GM18870 (cell line): ENCODE data around the gene GLOD4.
"Not testable (repeated sequence)": the region's sequence is repeated elsewhere in the genome, so short reads cannot be mapped to it uniquely, and the experiment has no call there.

Experiments
- ATAC-seq: cut with Tn5 transposase; IDR thresholded peaks from one replicate; pipeline ENCODE4 v1.9.1; 2021; ENCODE audit warnings: moderate library complexity; ENCODE audit not compliant: unreplicated experiment

GLOD4 gene, protein sequence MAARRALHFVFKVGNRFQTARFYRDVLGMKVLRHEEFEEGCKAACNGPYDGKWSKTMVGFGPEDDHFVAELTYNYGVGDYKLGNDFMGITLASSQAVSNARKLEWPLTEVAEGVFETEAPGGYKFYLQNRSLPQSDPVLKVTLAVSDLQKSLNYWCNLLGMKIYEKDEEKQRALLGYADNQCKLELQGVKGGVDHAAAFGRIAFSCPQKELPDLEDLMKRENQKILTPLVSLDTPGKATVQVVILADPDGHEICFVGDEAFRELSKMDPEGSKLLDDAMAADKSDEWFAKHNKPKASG

DNA sequence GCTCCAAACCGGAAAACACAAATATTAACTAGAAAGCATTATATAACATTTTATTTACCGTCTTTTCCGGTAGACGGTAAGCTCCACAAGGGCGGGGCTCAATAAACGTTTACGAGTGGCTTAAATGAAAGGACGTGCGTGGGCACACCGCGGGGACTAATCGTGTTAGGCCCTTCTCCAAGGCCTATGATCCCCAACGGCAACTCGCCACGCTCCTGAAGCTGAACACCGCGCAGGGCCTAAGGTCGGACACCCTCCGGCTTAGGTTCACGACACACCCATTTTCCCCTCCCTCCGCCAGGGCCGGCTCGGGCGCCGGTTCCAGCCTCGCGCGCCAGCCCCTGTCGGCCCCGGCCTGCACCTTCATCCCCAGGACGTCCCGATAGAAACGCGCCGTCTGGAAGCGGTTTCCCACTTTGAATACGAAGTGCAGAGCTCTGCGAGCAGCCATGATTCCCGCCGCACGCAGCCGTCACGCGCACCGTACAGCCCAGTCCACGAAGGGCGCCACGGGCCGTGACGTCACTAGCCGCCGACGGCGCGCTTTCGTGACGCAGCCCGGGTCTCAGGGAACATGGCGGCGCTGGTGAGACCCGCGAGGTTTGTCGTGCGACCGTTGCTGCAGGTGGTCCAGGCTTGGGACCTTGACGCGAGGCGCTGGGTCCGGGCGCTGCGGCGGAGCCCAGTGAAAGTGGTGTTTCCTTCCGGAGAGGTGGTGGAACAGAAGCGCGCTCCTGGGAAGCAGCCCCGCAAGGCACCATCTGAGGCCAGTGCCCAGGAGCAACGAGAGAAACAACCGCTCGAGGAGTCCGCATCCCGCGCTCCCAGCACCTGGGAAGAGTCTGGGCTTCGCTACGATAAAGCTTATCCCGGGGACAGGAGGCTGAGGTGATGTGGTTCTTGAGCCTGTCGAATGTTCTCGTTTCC, at the start of gene GLOD4, which contains the start of gene MRM3:
TSS of gene GLOD4 (minus strand) at position 476 of the 927 bp plus-strand sequence. CDS start at position 451, 25 bp downstream.
TSS of gene MRM3 (plus strand) at position 549 of the 927 bp plus-strand sequence. CDS start at position 575, 26 bp downstream.
- ATAC-seq: peak; percentile 71

- no peak for ATAC-seq
These were observed 48.9 kb upstream of the GLOD4 start for GRCh38 chr17:830950-831349.

DNA sequence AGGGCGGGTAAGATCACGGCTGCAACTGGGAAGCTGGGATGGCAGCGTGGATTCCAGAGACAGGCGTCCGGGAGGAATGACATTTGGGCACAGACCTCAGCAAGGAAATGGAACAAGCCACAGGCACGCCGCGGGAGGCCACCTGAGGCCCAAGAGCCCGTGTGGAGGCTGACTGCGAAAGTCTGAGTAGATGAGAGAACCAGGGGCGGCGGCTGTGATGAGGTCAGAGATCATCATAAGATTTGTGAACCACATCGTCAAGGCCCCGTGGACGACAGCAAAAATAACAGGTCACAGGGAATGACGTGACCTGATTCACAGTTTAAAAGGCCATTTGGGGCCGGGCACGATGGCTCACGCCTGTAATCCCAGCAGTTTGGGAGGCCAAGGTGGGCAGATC, 48.3 kb upstream of the GLOD4 start:
- ATAC-seq: no peak

- not testable (repeated sequence) for ATAC-seq
These were observed 47.5 kb upstream of the GLOD4 start for GRCh38 chr17:829614-830013.

DNA sequence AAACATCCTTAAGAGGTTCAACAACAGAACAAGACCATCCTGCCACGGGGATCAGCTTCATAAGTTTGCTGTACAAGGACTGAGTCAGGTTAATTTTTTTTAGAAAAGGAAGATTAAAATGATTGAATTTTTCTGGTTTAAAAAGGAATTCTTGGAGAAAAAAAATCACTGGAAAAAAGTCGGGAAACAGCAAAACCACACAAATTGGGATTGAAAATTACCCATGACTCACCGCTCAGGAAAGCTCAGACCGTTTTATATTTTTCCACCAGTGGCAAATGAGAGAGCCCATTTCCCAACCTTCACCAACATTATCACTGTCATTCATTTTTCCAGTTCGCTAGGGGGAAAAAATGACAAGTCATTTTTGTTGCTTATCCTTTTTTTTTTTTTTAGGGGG, 46.7 kb upstream of the GLOD4 start:
- no peak for ATAC-seq

DNA sequence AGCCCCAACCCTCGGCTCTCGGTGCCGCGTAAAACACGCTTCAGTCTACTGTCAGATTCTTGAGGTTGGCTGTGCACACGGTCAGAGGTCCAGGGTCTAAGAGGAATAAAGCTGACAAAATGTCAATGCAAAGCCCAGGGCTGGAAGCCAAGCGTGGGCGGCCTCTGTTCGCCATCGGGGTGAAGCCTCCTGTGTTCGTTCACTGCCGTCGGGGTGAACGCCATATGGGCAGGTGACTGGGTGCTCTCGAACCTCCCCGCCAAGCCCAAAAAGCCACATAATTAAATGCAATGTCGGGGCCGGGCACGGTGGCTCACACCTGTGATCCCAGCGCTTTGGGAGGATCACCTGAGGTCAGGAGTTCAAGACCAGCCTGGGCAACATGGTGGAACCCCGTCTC, 44.7 kb upstream of the GLOD4 start:
- ATAC-seq: no peak

- ATAC-seq: no peak
These were observed 43.1 kb upstream of the GLOD4 start for GRCh38 chr17:825216-825615.

DNA sequence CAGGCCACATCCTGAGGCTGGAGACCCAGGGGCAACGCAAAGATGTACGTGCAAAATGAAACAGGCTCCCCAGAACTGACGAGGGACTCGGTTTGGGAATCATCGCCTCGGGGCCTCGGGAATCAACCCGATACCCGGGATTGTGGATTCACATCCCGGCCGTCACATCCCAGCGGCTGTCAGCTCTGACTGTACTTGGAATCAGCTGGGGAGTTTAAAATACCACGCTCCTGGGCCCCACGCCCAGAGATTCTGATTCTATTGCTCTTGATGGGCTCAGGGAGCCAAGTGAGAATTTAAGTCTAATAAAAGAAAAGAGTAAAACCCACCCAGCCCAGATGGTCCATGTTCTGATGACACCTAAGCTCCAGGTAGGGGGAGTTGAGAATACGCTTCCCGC, 42.3 kb upstream of the GLOD4 start:
- no peak for ATAC-seq

DNA sequence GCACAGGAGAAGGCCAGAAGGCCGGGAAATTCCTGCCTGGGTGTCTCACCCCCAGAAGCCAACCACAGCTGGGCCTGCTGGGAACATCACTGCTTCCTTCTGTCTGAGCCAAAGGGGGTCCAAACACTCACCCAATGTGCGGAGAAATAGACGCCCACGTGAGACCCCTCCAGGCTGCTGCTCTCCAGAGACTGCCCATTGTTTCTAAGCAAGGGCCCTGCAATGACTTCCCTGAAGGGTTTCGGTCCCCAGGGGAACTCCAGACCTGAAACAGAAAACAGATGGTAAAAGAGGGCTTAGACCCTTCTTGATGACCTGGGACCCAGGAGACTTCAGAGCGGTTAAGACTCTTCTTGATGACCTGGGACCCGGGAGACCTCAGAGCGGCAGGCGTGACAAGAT, 41.4 kb upstream of the GLOD4 start:
- no peak for ATAC-seq

GRCh38 chr17:819251-819650, 37.2 kb upstream of the GLOD4 start:
- ATAC-seq: no peak

GRCh38 chr17:814371-814770, 32.3 kb upstream of the GLOD4 start:
- ATAC-seq: no peak

DNA sequence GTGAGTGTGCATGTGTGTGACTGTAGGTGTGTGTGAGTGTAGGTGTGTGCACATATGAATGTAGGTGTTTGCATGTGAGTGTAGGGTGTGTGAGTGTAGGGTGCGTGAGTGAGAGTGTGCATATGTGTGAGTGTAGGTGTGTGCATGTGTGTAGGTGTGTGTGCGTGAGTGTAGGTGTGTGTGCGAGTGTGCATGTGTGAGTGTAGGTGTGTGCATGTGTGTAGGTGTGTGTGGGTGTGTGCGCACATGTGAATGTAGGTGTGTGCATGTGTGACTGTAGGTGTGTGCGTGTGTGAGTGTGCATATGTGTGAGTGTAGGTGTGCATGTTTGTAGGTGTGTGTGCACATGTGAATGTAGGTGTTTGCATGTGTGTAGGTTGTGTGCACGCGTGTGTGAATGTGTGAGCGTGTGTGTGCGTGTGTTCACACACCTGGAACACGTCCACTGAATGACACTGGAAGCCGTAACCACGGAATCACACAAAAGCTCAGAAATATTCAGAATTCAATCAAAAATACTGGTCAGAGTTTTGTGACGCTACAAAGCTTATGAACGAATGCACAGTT, 30.6 kb upstream of the GLOD4 start:
- no peak for ATAC-seq

DNA sequence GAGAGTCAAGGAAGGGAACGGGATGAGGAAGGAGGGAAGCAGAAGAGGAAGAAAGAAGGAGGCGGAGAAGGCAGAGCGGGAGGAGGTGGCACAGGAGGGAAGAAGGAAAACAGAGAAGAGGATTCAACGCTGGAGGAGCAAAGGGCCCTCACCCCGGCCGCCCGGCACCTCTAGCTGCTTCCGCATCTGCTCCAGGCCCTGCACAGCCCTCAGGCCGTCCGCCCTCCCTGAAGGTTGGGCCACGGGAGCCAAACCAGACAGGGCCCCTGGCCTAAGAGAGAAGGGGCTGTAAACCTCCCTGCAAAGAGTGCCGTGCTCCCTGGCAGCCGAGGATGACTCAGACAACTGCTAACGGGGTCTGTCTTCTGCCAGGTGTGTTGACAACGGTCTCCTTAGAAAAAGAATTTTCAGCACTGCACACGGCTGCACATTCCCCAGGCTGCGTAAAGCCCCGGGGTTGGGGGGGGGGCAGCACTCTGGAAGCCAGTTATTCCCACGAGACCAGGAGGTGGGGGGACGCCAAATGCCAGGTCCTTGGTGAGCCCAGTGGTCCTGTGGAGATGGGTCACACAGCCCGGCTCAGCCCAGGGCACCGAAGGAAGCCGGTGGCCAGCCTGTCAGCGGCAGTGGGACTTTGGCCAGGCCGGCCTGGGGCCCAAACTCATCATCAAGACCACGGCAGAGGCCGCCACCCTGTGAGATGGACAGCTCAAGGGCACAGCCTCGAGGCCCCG, 29.1 kb upstream of the GLOD4 start:
- no peak for ATAC-seq

DNA sequence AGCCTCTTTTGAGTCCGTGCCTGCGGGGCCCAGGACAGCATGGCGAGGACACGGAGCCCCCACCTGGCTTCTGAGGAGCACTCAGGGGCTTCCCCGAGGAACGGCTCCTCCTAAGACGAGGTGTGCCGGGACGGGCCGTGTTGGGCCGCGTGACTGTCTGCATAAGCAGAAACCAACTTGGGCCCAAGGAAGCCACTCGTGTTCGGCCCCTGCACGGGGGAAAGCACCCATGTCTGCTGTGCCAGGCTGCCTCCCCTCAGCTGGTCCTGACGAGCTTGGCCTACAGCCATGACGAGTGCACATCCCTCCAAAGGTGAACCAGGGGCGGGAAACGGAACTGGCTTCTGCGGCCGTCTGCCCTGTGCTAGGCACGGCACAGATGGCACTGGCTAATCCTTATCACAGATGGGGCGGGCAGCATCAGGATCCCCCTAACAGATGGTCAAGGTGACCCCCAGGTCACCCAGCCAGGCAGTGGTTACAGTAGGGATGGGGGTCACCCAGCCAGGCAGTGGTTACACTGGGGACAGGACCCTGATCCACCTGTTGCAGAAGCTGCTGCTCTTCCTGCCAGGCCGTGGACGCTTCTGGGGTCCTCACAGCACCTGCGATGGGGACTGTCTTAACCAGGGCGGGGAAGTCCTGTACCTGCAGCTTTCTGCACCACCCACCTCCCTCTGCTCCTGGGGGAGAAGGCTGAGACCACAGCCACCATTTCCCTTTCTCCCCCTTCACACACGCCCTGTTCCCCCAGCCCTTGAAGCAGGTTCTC, 25.6 kb upstream of the GLOD4 start:
- no peak for ATAC-seq

GRCh38 chr17:806781-807522, 24.9 kb upstream of the GLOD4 start:
- no peak for ATAC-seq

DNA sequence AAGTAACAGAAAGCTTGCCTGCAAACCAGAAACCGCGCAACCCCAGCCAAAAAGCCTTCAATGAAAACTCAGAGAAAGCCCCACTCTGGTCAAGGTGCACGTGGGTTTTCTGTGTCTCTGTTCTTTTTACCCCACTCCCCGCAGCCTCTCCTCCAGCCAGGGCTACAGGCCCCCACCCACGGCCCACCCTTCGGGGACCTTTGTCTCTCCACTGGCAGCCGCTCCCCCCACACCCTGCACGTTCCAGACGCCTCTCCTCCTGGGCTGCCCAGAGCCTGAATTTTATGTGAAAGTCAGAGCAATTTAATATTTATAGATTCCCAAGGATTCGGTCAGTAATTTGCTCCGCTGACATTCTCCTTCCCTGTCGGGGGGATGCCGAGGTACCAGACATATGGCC, 24.3 kb upstream of the GLOD4 start:
- ATAC-seq: no peak

GRCh38 chr17:805886-806285, 23.8 kb upstream of the GLOD4 start:
- not testable (repeated sequence) for ATAC-seq

DNA sequence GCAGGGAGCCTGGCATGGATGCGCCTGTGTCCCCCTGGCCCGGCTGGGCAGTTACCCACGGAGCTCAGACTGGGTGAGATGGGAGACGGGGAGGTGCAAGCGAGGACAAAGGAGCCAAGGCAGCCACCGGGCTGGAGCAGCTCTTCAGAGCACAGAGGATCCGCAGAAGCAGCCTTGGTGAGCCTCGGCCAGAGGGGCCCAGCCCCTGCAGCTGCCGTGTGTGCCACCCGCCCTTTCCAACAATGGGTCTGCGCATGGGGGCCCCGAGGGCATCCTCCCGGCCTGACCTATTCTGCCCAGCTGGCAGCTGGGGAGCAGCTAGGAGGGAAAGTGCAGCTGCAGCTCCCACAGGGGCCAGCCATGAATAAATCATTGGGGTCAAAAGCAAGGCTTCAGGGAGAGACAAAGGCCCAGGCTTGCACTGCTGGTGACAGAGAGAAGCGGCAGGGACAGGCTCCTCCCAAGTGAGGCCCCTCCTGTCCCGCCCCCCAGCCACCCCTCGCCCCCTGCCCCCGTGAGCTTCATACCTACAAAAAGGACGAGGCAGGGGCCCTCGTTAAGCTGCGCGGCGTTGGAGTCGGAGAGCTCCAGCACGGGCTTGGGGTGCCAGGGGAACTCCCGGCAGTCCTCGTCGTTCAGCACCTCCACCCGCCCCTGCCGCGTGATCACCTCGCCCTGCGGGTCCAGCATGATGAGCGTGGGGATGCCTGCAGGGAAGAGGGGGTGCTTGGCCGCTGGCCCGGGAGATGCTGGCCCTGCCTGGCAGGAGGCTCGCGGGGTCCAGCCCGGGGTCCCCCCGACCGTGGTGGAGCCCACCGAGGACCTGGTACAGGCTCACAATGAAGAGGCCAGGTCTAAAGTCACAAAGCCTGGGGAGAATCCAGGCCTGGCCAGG, 22.7 kb upstream of the GLOD4 start:
- ATAC-seq: no peak
